ENCODE results near the gene HDAC4.

HDAC4 gene

GRCh38 chr2:239262484-239263230, 138.2 kb downstream of the HDAC4 start:
- no peak for DNase-seq (ENCODE audit: low spot score)
- in situ Hi-C loops (cut with MboI; ENCODE audit: low pct_unique_long_range_greater_than_20kb, low sequenced_read_pairs, unreplicated experiment): no loop called here
- TF ChIP-seq, protein P1, sequence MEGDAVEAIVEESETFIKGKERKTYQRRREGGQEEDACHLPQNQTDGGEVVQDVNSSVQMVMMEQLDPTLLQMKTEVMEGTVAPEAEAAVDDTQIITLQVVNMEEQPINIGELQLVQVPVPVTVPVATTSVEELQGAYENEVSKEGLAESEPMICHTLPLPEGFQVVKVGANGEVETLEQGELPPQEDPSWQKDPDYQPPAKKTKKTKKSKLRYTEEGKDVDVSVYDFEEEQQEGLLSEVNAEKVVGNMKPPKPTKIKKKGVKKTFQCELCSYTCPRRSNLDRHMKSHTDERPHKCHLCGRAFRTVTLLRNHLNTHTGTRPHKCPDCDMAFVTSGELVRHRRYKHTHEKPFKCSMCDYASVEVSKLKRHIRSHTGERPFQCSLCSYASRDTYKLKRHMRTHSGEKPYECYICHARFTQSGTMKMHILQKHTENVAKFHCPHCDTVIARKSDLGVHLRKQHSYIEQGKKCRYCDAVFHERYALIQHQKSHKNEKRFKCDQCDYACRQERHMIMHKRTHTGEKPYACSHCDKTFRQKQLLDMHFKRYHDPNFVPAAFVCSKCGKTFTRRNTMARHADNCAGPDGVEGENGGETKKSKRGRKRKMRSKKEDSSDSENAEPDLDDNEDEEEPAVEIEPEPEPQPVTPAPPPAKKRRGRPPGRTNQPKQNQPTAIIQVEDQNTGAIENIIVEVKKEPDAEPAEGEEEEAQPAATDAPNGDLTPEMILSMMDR (IDR thresholded peaks at IDR 0.05; ENCODE audit: extremely low read depth, insufficient read depth, missing control alignments): no peak

DNA sequence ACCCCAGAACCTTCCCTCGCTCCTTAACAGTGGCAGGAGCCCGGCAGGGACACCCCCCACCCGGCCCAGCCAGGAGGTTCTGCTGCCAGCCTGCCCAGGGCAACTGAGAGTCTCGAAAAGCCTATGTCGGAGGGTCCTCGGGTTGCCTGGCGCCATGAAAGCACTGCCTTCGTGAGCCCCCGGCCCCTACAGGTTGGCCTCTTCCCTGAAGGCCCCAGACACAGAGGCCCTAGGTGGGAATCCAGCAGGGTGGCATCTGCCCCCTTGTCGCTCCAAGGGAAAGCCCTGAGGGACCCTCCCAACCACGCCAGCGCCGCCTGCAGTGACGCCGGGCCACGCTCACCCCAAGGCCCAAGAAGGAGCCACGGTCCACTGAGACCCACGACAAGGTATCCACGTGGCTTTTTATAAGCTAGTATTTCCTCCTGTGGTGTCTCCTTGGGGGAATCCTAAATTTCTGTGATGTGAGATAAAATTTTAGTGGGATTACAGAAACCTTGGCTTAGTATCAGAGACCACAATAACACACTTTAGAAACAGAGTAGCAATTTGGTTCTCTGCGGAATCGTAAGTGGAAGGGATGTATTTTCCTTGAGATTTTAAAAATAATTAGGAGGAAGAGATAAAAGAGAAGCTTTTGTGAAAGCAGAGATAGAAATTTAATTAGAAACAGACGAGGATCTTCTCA, 138.9 kb downstream of the HDAC4 start:
- in situ Hi-C loops (cut with MboI; ENCODE audit: low pct_unique_long_range_greater_than_20kb, low sequenced_read_pairs, unreplicated experiment): no loop called here
- TF ChIP-seq, protein P1 (IDR thresholded peaks at IDR 0.05; ENCODE audit: extremely low read depth, insufficient read depth, missing control alignments): no peak
- no peak for DNase-seq (ENCODE audit: low spot score)

DNA sequence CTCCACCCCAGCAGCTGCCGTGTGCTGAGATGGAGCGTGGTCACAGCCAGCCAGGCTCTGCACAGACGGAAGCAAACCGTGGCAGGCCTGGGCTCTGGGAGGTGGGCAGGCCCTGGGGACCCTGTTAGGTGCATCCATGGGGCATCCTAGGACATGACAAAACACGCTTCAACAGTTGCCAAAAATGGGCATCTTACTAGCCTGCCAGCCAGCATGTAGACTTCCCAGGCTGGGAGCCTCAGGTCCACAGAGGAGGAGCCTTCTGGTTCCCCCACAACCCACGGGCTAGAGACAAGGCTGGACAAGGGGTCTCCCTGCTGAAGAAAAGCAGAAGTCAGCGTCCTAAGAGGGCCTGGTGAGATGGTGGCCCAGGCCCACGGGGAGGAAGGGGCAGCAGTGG, 139.5 kb downstream of the HDAC4 start:
- TF ChIP-seq, protein P1 (IDR thresholded peaks at IDR 0.05; ENCODE audit: extremely low read depth, insufficient read depth, missing control alignments): no peak
- no peak for DNase-seq (ENCODE audit: low spot score)
- in situ Hi-C loops (cut with MboI; ENCODE audit: low pct_unique_long_range_greater_than_20kb, low sequenced_read_pairs, unreplicated experiment): no loop called here

DNA sequence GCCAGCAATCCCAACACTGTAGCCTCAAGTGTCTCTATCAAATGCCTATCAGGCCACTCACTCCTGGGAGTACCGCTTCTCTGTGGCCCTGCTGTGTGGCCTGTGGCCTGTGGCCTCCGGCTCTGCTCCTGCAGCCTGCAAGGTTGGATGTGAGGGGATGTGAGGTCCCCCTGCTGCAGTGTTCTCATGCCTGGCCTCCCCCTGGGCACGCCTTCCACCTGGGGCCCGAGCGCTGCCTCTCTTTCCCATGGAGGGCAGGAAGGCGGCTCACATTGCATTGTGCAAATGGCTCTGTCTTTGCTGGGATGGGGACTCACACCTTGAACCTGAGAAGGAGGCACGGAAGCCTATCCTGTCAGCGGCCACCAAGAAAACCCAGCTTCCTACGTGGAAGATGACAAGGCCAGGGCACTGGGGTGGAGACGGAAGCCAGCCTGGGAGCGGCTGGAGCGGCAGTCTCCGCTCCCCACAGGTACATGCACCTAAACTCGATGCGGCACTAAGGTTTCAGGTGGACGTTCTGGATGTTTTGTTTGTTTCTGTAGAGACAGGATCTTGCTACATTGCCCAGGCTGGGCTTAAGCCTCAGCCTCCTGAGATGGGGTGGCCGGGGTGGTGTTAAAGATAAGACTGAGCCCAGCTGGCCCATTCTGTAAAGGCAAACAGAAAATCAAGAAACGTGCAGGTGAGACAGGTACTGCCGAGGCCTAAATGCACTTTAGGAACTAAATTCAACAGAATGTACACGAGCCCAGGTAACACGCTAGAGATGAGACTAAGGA, 140.1 kb downstream of the HDAC4 start:
- in situ Hi-C loops (cut with MboI; ENCODE audit: low pct_unique_long_range_greater_than_20kb, low sequenced_read_pairs, unreplicated experiment): no loop called here
- DNase-seq (ENCODE audit: low spot score): no peak
- TF ChIP-seq, protein P1 (IDR thresholded peaks at IDR 0.05; ENCODE audit: extremely low read depth, insufficient read depth, missing control alignments): no peak

- DNase-seq (ENCODE audit: low spot score): peak; percentile 64
- TF ChIP-seq, protein P1 (IDR thresholded peaks at IDR 0.05; ENCODE audit: extremely low read depth, insufficient read depth, missing control alignments): no peak
- in situ Hi-C loops (cut with MboI; ENCODE audit: low pct_unique_long_range_greater_than_20kb, low sequenced_read_pairs, unreplicated experiment): no loop called here
Observed at GRCh38 chr2:239259603-239260298, 141.1 kb downstream of the HDAC4 start.

DNA sequence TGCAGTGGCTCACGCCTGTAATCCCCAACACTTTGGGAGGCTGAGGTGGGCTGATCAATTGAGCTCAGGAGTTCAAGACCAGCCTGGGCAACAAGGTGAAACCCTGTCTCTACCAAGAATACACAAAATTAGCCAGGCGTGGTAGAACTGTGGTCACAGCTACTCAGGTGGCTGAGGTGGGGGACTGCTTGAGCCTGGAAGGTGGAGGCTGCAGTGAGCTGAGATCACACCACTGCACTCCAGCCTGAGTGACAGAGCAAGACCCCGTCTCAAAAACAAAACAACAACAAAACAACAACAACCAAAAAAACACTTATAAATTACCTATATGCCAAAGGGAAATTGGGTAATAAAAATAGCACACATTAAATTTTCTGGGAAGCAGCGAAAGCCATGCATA, 141.6 kb downstream of the HDAC4 start:
- in situ Hi-C loops (cut with MboI; ENCODE audit: low pct_unique_long_range_greater_than_20kb, low sequenced_read_pairs, unreplicated experiment): no loop called here
- no peak for DNase-seq (ENCODE audit: low spot score)
- TF ChIP-seq, protein P1 (IDR thresholded peaks at IDR 0.05; ENCODE audit: extremely low read depth, insufficient read depth, missing control alignments): no peak

Measured in GM13977 (cell line).